ENCODE measurements around the gene IRF1. TPM values are rescaled to one million over a fixed set of nuclear protein-coding genes. Genes with fewer than 3 reads are reported as not detected.

Gene IRF1
- total RNA-seq, 1 experiment from 2014 or later = 30.1 TPM

GRCh38 chr5:132460846-132461568, 29.6 kb downstream of the IRF1 start:
- TF ChIP-seq ELF1 (IDR thresholded peaks at IDR 0.05; ENCODE audit: borderline replicate concordance, low read depth) (no peak), CTCF (IDR thresholded peaks at IDR 0.05 in 2 of 3, conservative IDR thresholded peaks at IDR 0.05 in 1 of 3; ENCODE audit: borderline replicate concordance in 1 of 3, insufficient read depth in 1 of 3, low read depth in 2 of 3, low read length in 2 of 3) (no peak), SP1 (IDR thresholded peaks at IDR 0.05; ENCODE audit: low read depth) (no peak), JUND (IDR thresholded peaks at IDR 0.05) (no peak)
- DNase-seq (ENCODE audit: low read depth, low spot score) = no peak
- ChIA-PET RAD21 (ENCODE audit: low non-redundant PET in 1 of 2, low total read pairs in 2 of 2, uncharacterized antibody in 2 of 2, unreplicated experiment in 2 of 2) (no interaction called here), POLR2A (no interaction called here), CTCF (interaction anchor here (1.4 kb wide), 1 partner anchor 359 kb away, joined by 3 read pairs; no protein-coding TSS in a partner anchor)
- Histone ChIP-seq H2AFZ (ENCODE audit: low read depth, low read length, poor library complexity, severe bottlenecking) (no peak overlapping the region), H4K20me1 (ENCODE audit: insufficient read depth) (no peaks in the 10 kb centered on the region), H3K9me2 (ENCODE audit: insufficient read depth) (no peaks in the 10 kb centered on the region), H3K4me3 (replicated peaks in 1 of 2; ENCODE audit: low read depth in 1 of 2, low read length in 2 of 2) (no peak overlapping the region), H3K79me2 (ENCODE audit: insufficient read depth, low read length) (no peaks in the 10 kb centered on the region), H3K4me1 (ENCODE audit: control insufficient read depth in 1 of 2, insufficient read depth in 2 of 2, low read length in 2 of 2) (peaks cover 13 to 41% of the 10 kb centered on the region in 2 experiments), H3K27ac (ENCODE audit: low read depth, low read length) (no peak overlapping the region), H3K27me3 (ENCODE audit: insufficient read depth, low read length) (no peaks in the 10 kb centered on the region), H3K36me3 (ENCODE audit: control insufficient read depth in 1 of 2, insufficient read depth in 2 of 2, low read length in 2 of 2) (no peaks in the 10 kb centered on the region), H3K9me3 (ENCODE audit: control insufficient read depth in 1 of 2, insufficient read depth in 1 of 2, low read depth in 1 of 2, low read length in 2 of 2) (no peaks in the 10 kb centered on the region), H3K9ac (ENCODE audit: low read length) (no peak overlapping the region), H3K4me2 (ENCODE audit: low read length) (no peak overlapping the region)
- no TSS peak for BruUV-seq (replicated peaks)
- intact Hi-C loops (cut with micrococcal nuclease) = no loop called here
- no peak for ATAC-seq

Measured in HCT116 (cell line).